COLO668 (cell line): ENCODE results near the gene HPS1.

Experiments used
- DNase-seq: peaks from one replicate; lab custom pipeline; 2025; ENCODE audit not compliant: unreplicated experiment; lab: John Stamatoyannopoulos, UW

Gene HPS1

DNA sequence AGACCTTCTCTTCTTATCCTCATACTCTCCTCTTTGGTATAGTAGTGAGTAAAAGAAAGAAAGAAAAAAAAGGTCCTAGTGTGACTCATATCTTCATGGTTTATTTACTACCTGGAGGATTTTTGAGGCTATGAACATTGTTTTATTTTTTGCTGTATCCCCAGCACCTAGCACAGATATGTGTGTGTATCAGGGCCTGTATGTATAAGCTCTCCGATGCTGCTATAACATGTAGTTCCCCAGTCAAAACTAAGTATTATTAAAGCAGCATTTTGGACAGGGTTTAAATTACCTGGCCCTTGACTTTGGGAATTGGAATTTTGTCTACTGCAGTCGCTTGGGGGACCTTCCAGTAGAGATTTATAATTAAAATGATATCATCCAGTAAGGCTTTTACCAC is 78.1 kb downstream of the HPS1 start:
- no peak for DNase-seq

GRCh38 chr10:98367604-98368451 is 78.9 kb downstream of the HPS1 start:
- no peak for DNase-seq
